Progenitor cell of endocrine pancreas (in vitro differentiated cells): ENCODE results near the gene ZNF688. TPM values are rescaled to one million over a fixed set of nuclear protein-coding genes. Genes with fewer than 3 reads are reported as not detected.
"Not testable (repeated sequence)": the region's sequence is repeated elsewhere in the genome, so short reads cannot be mapped to it uniquely, and the experiment has no call there.

Experiments used
- DNase-seq: peaks from one replicate; pipeline ENCODE4 v3.0.0; 2021; ENCODE audit warnings: low spot score; ENCODE audit not compliant: unreplicated experiment
- H3K27ac Mint-ChIP-seq: 2 replicates; pipeline ENCODE4 v1.8.0; 2021; ENCODE audit warnings: mild to moderate bottlenecking, moderate library complexity, mixed read lengths
- H3K27me3 Mint-ChIP-seq: 2 replicates; pipeline ENCODE4 v1.8.0; 2021; ENCODE audit warnings: mixed read lengths
- H3K36me3 Mint-ChIP-seq: 2 replicates; pipeline ENCODE4 v1.8.0; 2022; ENCODE audit warnings: mixed read lengths; ENCODE audit not compliant: insufficient read depth
- H3K4me1 Mint-ChIP-seq: 2 replicates; pipeline ENCODE4 v1.8.0; 2021; ENCODE audit warnings: low read depth, mixed read lengths
- H3K4me3 Mint-ChIP-seq: 2 replicates; pipeline ENCODE4 v1.8.0; 2021; ENCODE audit warnings: low read depth, mild to moderate bottlenecking, moderate library complexity, mixed read lengths
- H3K9me3 Mint-ChIP-seq: 2 replicates; pipeline ENCODE4 v1.8.0; 2021; ENCODE audit warnings: low read depth, mixed read lengths
- total RNA-seq: library from RNA; stranded (reverse); gene quantifications from 2 replicates; pipeline ENCODE4 v1.2.1, GENCODE V29; 2021
- TF ChIP-seq, protein P1 (sequence below): fragments of 200-600 bp; sonication (generic); IDR thresholded peaks from one replicate; pipeline ENCODE4 v1.5.0; 2021; ENCODE audit warnings: antibody characterized with exemption, mild to moderate bottlenecking; ENCODE audit not compliant: unreplicated experiment

The ZNF688 gene
- total RNA-seq, 1 donor from 2014 or later, result 20.0 TPM

DNA sequence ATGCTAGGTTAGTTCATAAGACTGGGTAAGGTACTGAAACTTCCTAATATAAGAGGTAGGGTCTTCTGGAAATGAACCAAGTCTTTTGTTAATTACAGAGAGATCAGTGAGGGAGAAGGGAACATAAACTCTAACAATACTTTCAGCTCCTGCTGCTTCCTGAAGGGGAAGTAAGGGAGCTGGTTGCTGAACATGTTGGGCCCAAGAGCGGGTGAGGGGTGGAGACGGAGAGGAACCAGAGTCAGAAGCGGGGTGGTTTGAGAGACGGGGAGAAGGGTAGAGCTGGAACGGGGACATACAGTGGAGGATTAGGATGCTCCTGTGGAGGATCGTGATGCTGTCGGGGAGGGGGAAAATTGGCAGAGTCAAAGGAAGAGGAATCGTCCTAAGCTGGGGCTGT is 25.4 kb downstream of the ZNF688 start:
- DNase-seq, result no peak
- Mint-ChIP-seq H3K27ac (peak overlapping the region; percentile 76), H3K9me3 (peaks cover 27% of the 10 kb centered on the region), H3K36me3 (peaks cover 29% of the 10 kb centered on the region), H3K27me3 (no peaks in the 10 kb centered on the region), H3K4me3 (no peak overlapping the region), H3K4me1 (peaks cover 13% of the 10 kb centered on the region)
- TF ChIP-seq, protein P1, sequence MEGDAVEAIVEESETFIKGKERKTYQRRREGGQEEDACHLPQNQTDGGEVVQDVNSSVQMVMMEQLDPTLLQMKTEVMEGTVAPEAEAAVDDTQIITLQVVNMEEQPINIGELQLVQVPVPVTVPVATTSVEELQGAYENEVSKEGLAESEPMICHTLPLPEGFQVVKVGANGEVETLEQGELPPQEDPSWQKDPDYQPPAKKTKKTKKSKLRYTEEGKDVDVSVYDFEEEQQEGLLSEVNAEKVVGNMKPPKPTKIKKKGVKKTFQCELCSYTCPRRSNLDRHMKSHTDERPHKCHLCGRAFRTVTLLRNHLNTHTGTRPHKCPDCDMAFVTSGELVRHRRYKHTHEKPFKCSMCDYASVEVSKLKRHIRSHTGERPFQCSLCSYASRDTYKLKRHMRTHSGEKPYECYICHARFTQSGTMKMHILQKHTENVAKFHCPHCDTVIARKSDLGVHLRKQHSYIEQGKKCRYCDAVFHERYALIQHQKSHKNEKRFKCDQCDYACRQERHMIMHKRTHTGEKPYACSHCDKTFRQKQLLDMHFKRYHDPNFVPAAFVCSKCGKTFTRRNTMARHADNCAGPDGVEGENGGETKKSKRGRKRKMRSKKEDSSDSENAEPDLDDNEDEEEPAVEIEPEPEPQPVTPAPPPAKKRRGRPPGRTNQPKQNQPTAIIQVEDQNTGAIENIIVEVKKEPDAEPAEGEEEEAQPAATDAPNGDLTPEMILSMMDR, result no peak

DNA sequence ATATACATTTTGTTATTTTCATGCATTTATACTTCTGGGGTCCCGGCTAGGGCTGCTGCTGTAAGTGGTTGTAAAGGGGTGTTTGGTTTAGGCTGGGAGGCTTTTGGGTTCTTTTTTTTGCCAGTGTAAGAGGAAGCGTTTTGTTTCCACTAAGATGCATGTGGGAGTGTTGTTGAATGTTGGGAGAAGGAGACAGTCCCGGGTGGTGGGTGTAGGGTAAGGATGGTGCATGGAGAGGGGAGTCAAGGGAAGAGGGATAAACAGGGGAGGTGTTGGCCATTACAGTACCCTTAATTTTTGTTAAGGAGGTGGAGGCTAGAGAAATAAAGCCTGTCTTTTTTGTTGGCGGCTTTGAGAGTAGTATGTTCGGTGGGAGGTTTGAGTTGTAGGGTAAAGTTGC is 28.4 kb downstream of the ZNF688 start:
- Mint-ChIP-seq H3K27me3 (no peaks in the 10 kb centered on the region), H3K36me3 (peaks cover 36% of the 10 kb centered on the region), H3K27ac (no peak overlapping the region), H3K4me1 (peaks cover 3% of the 10 kb centered on the region), H3K9me3 (peaks cover 19% of the 10 kb centered on the region), H3K4me3 (no peak overlapping the region)
- DNase-seq, result no peak
- TF ChIP-seq, protein P1, result no peak

DNA sequence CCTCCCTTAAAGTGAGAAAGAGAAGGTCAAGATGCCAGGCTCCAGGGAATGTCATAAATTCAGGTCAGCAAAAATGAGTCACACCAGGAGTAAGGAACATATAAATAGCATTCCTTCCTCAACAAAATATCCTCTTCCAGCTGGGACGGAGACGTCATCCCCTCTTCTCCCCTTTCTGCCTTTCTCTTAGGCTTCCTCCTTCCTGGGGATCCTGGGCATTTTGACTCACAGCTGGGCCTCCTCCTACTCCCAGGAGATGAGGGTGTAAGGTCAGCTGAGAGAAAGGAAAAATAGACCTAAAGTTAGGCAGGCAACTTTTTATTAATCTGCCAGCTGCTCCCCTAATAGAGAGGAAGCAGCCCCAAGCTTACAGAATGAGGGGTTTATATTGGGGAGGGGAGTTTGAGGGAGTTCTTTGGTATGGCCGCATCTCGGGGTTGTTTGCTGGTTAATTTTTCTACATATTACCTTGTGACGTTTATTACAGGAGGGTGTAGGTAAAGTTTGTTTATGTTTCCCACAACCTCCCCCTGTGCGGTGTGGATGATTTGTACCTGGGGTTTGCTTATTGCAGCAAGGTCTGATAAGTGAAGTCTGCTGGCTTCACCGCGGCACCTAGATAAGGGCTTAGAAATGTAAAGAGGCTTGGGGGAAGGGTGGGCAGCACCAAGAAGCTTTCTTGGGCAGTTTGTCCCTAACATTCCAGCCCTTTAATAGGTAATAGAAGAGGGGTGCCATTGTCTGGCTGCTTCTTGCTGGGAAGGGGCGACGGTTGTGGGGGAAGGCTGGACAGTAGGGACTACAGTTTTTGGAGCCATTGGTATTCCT is 29.8 kb downstream of the ZNF688 start:
- Mint-ChIP-seq H3K27ac (no peak overlapping the region), H3K36me3 (peaks cover 42% of the 10 kb centered on the region), H3K4me3 (no peak overlapping the region), H3K9me3 (peaks cover 22% of the 10 kb centered on the region), H3K4me1 (no peaks in the 10 kb centered on the region), H3K27me3 (no peaks in the 10 kb centered on the region)
- TF ChIP-seq, protein P1, result no peak
- DNase-seq, result no peak

DNA sequence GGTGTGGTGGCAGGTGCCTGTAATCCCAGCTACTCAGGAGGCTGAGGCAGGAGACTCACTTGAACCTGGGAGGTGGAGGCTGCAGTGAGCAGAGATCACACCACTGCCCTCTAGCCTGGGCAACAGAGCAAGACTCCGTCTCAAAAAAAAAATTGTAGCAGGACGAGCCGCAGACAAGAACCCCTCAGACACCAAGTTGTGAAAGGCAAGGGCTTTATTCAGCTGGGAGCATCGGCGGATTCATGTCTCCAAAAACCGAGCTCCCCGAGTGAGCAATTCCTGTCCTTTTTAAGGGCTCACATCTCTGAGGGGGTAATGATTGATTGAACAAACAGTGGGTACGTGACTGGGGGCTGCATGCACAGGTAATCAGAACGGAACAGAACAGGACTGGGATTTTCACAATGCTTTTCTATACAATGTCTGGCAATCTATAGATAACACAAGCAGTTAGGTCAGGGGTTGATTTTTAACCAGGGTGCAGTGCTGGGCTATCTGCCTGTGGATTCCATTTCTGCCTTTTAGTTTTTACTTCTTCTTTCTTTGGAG is 30.5 kb downstream of the ZNF688 start:
- H3K4me3 Mint-ChIP-seq, result not testable (repeated sequence)

DNA sequence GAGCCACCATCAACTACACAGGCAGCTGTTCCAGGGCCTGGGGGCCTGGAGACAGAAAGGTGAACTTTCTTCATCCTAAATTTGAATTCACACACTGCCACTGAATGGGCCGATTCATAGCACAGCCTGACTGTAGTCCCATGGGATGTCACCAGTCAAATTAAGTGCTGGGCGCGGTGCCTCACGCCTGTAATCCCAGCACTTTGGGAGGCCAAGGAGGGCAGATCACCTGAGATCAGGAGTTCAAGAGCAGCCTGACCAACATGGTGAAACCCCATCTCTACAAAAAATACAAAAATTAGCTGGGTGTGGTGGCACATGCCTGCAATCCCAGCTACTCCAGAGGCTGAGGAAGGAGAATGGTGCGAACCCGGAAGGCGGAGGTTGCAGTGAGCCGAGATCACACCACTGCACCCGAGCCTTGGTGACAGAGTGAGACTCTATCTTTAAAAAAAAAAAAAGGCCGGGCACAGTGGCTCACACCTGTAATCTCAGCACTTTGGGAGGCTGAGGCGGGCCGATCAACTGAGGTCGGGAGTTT is 31.5 kb downstream of the ZNF688 start:
- H3K4me3 Mint-ChIP-seq, H3K27me3 Mint-ChIP-seq, DNase-seq, H3K4me1 Mint-ChIP-seq: not testable (repeated sequence)
- Mint-ChIP-seq H3K9me3 (peaks cover 10% of the 10 kb centered on the region), H3K27ac (peak overlapping the region; percentile 84), H3K36me3 (peaks cover 38% of the 10 kb centered on the region)

More for the DNA sequence above, 30.5 kb downstream of the ZNF688 start:
- not testable (repeated sequence) for DNase-seq, H3K4me1 Mint-ChIP-seq, H3K27me3 Mint-ChIP-seq, H3K27ac Mint-ChIP-seq
- Mint-ChIP-seq H3K36me3 (peaks cover 41% of the 10 kb centered on the region), H3K9me3 (peaks cover 16% of the 10 kb centered on the region)

DNA sequence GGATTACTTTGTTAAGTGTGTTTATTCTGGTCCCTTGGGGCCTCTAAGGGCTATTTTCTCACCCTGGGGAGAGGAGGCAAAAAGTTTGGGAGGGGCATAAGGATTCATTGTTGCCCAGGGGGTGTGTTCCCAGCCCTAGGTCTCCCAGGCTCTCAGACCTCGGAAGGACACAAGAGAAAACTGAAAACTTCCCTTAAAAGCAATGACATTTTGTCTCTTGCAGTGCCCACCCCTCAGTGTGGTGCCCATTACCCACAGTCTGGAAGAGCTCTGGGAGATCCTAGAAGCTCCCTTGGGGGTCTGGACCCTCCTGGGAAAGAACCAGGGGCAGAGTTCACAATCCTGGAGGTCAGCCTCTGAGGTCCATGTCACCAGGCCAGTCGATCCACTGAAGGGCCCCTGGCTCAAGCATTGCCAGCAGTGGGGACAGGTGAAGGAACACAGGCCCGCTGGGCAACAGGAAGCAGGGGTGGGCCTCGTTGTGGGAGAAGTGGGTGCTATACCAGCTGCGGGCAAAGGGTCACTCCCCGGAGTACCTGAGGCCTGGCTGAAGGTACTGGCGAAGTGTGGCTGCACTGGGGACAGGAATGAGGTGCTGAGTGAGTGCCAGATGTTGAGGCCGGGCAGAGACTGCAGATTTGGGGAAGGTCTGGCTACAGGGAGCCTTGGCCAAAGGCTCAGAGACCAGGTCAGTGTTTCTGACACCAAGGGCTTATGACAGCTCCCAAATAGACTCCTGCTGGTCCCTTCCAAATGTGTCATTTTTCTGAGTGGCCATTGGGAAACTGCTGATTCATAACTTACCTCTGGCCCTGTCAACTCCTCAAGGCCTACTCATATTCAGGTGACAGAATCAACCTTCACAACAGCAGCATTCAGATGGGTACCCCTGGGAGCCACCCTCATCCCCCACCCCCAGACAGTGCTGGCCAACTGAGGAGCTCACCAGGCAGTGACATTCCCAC is 32.2 kb downstream of the ZNF688 start:
- Mint-ChIP-seq H3K36me3 (peaks cover 40% of the 10 kb centered on the region), H3K27ac (peak overlapping the region; percentile 84), H3K9me3 (peaks cover 10% of the 10 kb centered on the region), H3K4me1 (peaks cover 11% of the 10 kb centered on the region), H3K4me3 (no peak overlapping the region), H3K27me3 (no peaks in the 10 kb centered on the region)
- TF ChIP-seq, protein P1, result no peak
- no peak for DNase-seq

DNA sequence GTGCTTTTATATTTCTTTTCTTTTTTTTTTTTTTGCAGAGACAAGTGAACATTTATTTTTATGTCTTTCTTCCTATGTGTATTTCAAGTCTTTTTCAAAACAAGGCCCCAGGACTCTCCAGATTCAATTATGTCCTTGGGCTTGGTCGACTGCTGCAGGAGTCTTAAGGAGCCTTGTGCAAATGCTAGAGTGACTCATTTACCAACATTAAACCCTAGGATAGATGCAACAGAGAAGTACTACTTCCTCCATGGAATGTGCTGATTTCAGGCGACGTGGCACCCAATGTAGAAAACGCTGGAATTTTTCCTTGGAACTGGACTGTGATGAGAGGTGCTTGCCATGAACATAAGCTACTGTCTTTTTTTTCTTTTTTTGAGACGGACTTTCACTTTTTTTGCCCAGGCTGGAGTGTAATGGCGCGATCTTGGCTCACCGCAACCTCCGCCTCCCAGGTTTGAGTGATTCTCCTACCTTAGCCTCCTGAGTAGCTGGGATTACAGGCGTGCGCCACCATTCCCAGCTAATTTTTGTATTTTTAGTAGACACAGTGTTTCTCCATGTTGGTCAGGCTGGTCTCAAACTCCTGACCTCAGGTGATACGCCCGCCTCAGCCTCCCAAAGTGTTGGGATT is 35.0 kb downstream of the ZNF688 start:
- Mint-ChIP-seq H3K36me3 (peaks cover 43% of the 10 kb centered on the region), H3K9me3 (peaks cover 10% of the 10 kb centered on the region), H3K4me3 (peak overlapping the region; percentile 84), H3K27ac (peak overlapping the region; percentile 76), H3K4me1 (peaks cover 16% of the 10 kb centered on the region)
- H3K27me3 Mint-ChIP-seq, DNase-seq: not testable (repeated sequence)
